HG03045 (cell line): ENCODE data around the gene USP36.
"Not testable (repeated sequence)": the region's sequence is repeated elsewhere in the genome, so short reads cannot be mapped to it uniquely, and the experiment has no call there.

Source experiments
- ATAC-seq: cut with Tn5 transposase; IDR thresholded peaks from one replicate; pipeline ENCODE4 v1.9.1; 2021; ENCODE audit warnings: mild to moderate bottlenecking, moderate library complexity; ENCODE audit not compliant: unreplicated experiment

Gene USP36

DNA sequence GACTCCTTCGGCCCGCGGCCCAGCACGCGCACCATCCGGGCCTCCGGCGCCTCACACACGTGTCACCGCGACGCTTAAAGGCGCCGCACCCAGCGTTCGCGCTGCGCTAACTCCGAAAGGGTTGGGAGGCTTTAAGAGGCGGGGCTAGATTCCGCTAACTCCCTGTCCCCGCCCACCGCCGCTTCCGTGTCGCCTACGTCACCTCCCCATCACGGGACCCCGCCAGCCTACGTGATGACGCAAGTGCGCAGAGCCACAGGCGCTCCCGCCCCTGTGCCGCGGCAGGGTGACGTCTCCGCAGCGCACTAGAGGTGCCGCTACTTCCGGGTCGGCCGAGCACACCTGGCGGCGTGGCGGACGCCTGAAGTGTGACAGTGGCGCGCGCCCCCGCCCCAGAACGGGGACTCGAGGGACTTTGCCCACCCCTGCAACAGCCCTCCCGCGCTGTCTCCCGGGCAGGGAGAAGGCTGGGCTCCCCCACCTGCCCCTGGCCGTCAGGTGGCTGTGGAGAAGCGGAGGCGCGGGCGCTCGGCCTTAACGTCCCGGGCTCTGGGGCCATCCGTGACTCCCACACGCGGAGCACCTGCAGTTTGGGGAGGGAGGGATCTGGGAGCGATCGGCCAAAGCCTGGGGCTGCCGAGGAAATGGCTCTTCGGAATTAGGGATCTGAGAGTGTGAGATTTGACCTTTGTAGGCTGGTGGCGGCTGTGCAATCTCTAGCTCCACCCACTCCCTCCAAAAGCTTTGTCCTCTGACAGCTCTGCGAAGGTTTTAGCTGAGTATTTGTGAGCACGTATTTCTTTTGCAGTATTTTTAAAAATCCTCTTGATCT lies at the start of gene USP36:
Gene USP36, minus strand, starts transcription at position 35 of the 832 bp plus-strand sequence. CDS start 4,451 bp downstream, outside the sequence.
- ATAC-seq = peak; percentile 89

DNA sequence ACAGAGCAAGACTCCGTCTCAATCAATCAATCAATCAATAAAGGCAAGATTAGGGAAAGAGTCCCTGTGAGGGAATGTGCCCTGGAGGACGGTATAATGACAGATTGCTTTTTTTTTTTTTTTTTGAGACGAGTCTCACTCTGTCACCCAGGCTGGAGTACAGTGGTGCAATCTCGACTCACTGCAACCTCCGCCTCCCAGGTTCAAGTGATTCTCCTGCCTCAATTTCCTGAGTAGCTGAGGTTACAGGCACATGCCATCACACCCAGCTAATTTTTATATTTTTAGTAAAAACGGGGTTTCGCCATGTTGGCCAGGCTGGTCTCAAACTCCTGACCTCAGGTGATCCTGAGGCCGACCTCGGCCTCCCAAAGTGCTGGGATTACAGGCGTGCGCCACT lies 49.5 kb upstream of the USP36 start:
- not testable (repeated sequence) for ATAC-seq

- ATAC-seq = no peak
These were observed 48.9 kb upstream of the USP36 start for GRCh38 chr17:78889531-78889930.

DNA sequence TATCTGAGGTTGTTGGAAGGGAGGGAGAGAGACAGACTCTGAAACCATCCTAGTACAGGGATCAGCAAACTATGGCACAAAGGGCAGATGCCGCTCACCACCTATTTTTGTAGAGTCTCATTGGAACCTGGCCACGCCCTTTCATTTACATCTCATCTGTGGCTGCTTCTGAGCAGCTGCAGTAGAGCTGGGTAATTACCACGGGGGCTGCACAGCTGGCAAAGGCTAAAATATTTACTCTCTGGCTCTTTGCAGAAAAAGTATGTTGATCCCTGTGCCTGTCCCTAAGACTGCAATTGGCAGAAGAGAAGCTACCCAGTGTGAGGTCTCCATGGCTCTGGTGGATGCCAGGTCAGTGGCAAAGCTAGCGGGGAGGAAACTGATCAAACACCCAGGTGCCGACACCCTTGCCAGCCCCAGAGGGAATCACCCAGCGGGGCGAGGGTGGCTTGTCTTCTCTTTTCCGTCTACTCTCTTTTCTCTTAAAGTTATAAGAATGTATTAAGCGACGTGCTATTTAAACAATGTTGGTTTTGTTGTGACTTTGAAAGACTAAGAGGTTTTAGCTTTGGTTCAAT lies 48.4 kb upstream of the USP36 start:
- no peak for ATAC-seq

DNA sequence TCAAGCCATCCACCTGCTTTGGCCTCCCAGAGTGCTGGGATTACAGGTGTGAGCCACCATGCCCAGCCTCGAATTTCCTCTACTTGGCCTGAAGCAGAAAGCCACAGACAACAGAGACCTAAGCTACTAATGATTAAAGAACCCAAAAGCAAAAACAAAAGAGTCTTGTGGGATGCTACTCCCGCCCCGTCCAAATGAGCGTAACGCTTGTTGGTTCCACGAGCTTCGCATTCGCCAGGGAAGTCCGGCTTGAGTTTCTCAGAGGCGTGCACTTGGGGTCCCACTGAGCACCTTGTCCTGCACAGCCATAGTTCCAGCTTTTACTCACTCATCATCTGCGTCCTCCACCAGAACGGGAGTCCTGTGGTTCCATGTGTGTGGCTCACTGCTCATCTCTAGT lies 46.3 kb upstream of the USP36 start:
- no peak for ATAC-seq

- ATAC-seq = no peak
These were observed 45.3 kb upstream of the USP36 start for GRCh38 chr17:78885956-78886355.

GRCh38 chr17:78884876-78885667 lies 44.5 kb upstream of the USP36 start:
- no peak for ATAC-seq

DNA sequence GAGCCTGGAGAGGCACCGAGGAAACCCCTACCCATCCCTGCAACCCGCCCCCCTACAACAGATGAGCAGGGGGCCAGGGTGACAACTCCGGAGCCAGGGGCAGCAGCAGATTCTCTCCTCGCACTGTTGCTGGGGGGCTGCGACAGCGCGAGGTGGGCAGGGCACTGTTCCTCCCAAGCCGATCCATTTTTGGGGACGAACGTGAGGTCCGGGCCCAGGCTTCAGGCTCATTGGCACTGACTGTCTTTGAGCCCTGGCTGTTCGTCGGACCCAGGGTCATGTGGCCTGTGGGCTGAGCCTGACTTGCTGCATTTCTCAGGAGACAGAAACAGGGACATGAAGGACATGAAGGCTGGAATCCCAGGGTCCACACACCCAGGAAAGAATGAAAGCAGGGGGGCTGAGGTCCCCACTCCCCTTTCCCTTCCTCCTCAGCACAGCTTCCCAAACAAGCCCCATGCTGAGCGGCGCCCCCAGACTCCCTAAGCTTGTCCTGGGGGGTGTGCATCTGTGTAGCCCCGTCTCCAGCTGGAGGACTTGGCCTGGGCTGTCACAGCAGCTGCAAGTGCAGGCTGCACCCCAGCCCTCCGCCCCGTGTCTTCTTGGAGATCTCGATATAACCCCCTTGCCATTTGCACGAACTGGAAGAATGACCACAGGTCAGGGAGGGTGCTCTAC lies 43.7 kb upstream of the USP36 start:
- ATAC-seq = no peak

DNA sequence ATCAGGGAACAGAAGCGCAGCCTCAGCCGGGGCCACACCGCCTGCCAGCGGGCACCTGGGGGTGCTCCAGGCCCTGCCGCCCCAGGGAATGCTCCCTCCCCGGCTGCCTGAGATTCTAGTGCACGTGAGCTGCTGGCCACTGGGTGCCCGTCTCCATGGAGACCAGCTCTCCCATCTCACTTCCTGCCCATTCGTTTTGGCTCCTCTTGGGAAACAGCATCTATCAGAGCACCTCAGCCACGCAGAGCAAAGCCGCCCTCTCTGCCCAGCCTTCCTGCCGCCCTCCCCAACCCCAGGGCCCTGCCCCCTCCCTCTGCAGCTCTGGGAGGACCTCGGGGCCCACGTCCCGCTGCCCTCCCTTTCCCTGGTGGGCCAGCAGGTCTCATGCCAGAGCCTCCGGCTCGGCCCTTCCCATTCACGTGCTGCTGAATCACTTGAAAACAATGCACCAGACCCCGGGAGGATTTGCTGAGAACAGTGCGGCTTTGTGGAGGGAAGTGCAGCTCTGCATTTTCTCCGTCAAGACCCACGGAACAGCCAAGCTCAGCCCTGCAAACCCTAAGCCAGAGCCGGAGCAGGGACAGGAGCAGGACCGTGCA lies 43.0 kb upstream of the USP36 start:
- ATAC-seq = no peak

DNA sequence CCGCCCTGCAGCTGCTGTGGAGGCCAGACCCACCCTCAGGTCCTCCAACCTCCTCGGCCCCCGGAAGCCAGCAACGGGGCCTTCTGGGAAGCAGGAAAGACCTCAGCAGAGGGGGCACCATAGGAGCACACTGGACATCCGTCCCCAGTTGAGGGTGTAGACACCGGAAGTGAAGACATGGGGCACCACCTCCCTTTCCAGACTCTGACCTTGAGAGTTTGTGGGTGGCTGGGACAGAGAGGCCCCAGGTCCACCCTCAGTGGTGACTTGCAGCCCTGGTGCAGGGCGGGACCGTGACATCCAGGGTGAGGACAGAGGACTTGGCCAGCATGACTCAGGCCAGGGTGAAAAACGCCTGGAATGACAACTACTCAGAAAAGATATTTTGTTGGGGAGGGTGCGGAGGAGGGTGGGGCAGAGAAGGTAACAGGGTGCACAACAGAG lies 42.5 kb upstream of the USP36 start:
- no peak for ATAC-seq

GRCh38 chr17:78882540-78883088 lies 42.0 kb upstream of the USP36 start:
- no peak for ATAC-seq

GRCh38 chr17:78879635-78880186 lies 39.1 kb upstream of the USP36 start:
- ATAC-seq = no peak

DNA sequence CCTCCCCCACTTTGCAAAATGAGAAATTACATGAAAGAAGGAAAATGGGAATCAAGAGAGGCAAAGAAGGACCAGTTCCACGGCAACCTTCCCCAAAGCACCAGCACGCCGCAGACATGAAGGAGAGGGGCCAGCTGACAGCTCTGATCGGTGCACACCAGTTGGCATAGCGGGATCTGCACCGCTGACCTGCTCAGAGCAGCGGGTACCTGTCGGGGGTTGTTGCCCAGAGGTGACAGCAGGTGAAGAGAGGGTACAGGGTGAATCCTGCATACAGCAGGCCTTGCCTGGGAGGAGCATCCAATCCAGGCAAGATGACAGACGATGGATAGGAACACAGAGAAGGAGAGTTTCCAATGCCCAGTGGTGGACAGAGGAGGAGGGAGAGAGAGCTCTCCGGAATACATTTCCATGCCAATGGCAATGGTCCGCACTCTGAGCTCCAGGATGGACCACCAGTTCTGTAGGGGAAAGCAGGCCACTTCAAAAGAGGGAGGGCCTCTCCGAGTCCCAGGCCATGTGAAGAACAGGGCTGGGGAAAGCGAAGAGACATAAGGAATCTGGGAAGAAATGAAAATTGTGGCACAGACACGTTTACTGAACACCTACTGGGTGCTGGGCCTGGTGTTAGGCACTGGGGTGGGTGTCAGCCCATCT lies 38.4 kb upstream of the USP36 start:
- no peak for ATAC-seq

DNA sequence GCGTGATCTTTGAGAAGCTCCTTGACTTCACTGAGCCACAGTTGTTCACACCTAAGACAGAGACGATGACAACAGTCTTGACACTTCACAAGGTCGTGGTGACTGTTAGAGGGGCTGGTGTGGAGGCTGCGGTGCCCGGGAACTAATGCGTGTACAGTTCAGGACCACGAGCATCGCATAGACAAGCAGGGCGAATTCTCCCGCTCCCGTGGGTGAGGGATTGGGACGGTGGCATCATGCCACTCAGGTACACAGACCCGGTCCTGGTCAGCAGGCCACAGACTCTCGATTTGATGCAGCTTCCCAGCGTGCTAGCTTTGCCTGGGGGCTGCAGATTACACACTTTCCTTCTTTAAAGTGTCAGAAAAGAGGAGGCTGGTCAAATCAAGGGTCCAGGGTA lies 37.6 kb upstream of the USP36 start:
- ATAC-seq = no peak

GRCh38 chr17:78876954-78877517 lies 36.4 kb upstream of the USP36 start:
- ATAC-seq = not testable (repeated sequence)

- no peak for ATAC-seq
These were observed 35.5 kb upstream of the USP36 start for GRCh38 chr17:78876094-78876597.

DNA sequence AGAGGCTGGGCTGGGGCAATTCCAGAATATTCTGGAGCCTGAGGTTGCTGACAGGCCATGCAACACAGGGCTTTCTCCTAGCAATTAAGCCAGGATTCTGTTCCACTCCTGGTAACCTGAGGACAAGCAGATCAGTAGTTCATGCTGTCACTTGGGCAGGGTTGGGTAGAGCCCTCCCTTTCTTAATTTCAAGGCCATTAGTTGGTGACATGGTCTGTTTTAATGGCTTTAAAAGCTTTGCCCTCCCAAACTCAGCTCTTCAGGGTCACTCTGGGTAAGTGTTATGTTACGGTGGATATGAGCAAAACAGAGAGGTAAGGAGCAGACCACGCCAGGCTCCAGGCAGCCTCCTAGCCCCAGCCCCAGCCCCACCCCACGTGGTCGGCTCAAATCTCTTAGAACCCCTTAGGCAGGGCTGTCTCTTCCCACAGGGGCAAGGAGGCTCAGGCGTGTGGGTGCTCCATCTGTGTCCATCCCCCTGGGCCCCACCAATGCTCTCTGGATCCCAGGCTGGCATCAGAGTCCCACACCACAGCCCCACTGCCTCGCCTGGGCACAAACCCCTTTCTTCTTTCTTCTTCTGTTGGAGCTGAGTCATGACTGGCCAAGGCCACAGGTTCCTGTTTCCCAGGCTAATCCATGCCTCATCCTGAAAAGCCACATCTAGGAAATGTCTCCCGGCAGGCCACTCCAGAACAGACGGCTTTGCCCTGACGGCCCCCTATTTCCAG lies 34.9 kb upstream of the USP36 start:
- ATAC-seq = no peak
